Panc1 (cell line): ENCODE results near the gene KBTBD2.

Source experiments
- CTCF ChIP-seq: fragments of 450-650 bp; IDR thresholded peaks from 2 replicates; pipeline ENCODE4 v1.5.1; 2017; ENCODE audit warnings: mild to moderate bottlenecking
- POLR2AphosphoS5 ChIP-seq: IDR thresholded peaks from 2 replicates; pipeline ENCODE4 v1.6.1; 2012; ENCODE audit warnings: mild to moderate bottlenecking, low read depth, low read length, moderate library complexity
- REST ChIP-seq, 2 experiments: IDR thresholded peaks; 2 replicates each; pipeline ENCODE4 v1.6.1; 2011 to 2012; ENCODE audit warnings: low read depth in 2 of 2, control low read depth in 1 of 2, low read length in 1 of 2, mild to moderate bottlenecking in 1 of 2, moderate library complexity in 1 of 2; ENCODE audit not compliant: insufficient read depth in 1 of 2
- SIN3A ChIP-seq: IDR thresholded peaks from 2 replicates; pipeline ENCODE4 v1.6.1; 2012; ENCODE audit warnings: low read depth, mild to moderate bottlenecking, low read length, moderate library complexity, borderline replicate concordance; ENCODE audit not compliant: insufficient read depth

- no peak for TF ChIP-seq CTCF
- TF ChIP-seq POLR2AphosphoS5 = peak; percentile 87
- TF ChIP-seq REST (IDR thresholded peaks at IDR 0.05; ENCODE audit: insufficient read depth in 1 of 2, low read depth in 2 of 2, low read length in 1 of 2) = no peak
- peak; percentile 29; the same call in 1 of the 2 replicates for TF ChIP-seq SIN3A
Observed at GRCh38 chr7:32891800-32892520, 400 bp upstream of the KBTBD2 start.
